Superior temporal gyrus (tissue), 1 donor: Measurements from ENCODE around the gene GRAP.
"Not testable (repeated sequence)": the region's sequence is repeated elsewhere in the genome, so short reads cannot be mapped to it uniquely, and the experiment has no call there.

Experiments used
- DNase-seq: peaks from one replicate; pipeline ENCODE4 v3.0.0-alpha.2; 2016; ENCODE audit errors: extremely low spot score

The GRAP gene

GRCh38 chr17:19042369-19042768, 4.4 kb downstream of the GRAP start:
- not testable (repeated sequence) for DNase-seq

GRCh38 chr17:19041871-19042270, 4.9 kb downstream of the GRAP start:
- DNase-seq = not testable (repeated sequence)

DNA sequence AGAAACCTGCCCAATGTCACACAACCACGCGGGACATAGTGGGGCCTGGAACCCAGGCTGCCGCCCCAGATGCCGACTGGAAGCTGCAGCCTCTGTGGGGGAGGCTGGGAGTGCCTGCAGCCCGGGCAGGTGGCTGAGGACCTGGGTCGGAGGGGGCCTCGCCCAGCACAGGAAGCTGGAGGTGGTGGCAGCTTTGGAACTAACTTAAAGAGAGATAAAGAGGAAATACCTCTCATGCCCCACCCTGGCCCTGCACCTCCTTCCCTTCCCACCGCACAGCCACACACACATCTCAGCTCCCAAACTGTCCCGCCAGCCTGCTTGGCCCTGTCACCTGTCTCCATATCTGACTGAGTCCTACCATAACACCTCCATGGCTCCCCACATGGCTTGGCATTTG, 6.4 kb downstream of the GRAP start:
- DNase-seq = not testable (repeated sequence)

GRCh38 chr17:19038730-19039129, 8.0 kb downstream of the GRAP start:
- DNase-seq = not testable (repeated sequence)

DNA sequence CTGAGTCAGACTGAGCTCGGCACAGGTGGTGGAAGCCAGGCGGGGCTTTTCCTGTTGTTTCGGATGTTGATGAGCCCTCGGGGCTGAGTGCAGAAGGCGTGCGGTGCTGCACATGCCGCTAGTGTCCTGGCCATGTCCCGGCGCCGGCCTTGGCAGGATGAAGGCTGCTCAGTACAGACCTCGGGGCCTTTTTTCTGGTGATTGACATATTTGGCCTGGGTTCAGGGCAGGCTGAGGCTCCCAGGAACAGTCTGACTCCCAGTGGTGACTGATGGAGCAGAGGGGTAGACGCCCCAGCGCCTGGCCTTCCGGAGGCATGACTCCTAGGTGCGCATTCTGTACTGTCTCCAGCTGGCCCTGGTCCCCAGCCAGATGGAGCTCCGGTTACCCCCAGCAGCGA, 8.8 kb downstream of the GRAP start:
- DNase-seq = not testable (repeated sequence)

- not testable (repeated sequence) for DNase-seq
Observed at GRCh38 chr17:19037547-19037946, 9.2 kb downstream of the GRAP start.

DNA sequence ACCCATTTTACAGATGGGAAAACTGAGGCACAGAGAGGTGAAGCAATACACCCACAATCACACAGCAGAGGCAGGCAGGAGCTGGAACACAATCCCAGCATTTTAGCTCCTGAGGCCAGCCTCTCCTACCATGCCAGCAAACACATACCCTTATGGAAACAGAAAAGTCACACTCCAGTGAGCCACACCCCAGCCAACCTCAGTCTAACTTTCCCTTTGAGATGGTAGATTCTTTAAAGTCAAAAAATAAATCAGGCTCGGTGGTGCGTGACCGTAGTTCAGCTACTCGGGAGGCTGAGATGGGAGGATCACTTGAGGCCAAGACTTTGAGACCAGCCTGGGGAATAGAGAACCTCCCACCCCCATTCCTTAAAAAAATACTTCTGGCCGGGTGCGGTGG, 10.6 kb downstream of the GRAP start:
- DNase-seq = not testable (repeated sequence)

GRCh38 chr17:19032377-19032988, 14.3 kb downstream of the GRAP start:
- not testable (repeated sequence) for DNase-seq

DNA sequence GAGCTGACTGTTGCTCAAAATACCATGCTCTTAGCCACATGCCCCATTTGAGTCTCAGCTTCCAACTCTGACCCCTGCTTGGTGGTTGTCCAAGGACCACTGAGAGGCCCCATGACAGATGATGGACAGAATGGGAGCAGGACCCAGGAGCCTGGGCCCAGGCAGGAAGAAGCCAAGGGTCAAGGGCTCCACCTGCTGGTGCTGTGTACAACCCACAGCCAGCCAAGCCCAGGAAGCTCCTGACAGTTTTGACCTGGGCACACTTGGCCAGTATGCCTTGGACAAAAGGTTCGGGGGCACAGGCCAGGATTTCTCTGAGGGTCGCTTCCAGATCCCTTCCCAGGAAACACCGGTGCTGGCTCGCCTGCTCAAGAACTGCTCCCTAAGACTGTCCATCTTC, 15.0 kb downstream of the GRAP start:
- not testable (repeated sequence) for DNase-seq

DNA sequence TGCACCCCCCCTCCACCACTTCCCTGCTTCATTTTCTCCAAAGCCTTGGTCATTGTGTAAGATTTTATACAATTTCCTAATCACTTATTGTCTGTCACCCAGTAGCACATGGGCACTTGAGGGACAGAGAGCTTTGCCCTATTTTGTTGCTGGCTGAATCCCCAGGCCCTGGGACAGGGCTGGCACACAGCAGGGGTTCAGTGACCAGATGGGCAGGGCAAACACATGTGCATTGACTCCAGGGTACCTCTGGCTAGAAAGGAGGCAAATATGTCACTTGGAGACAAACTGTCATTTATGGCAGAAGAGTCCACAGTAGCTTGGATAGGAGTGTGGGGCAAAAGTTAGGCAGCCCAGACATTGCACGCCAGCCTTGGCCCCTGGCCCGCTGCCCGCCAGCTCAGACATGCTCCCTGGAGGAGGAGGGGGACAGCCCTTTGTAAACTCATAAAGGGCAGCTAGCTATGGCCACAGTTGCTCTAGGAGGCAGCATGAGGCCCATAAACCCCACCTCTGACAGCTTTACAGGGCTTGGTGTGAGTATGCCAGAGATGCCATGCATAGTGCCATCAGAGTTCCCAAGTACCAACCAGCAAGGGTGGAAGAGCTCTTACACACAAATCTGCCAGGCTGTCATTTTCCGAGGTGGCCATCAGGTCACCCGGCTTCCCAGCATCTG, 15.8 kb downstream of the GRAP start:
- not testable (repeated sequence) for DNase-seq

- DNase-seq = not testable (repeated sequence)
Observed at GRCh38 chr17:19029740-19030139, 17.0 kb downstream of the GRAP start.

GRCh38 chr17:19028671-19029070, 18.1 kb downstream of the GRAP start:
- DNase-seq = not testable (repeated sequence)

GRCh38 chr17:19024101-19025078, 22.4 kb downstream of the GRAP start:
- no peak for DNase-seq

DNA sequence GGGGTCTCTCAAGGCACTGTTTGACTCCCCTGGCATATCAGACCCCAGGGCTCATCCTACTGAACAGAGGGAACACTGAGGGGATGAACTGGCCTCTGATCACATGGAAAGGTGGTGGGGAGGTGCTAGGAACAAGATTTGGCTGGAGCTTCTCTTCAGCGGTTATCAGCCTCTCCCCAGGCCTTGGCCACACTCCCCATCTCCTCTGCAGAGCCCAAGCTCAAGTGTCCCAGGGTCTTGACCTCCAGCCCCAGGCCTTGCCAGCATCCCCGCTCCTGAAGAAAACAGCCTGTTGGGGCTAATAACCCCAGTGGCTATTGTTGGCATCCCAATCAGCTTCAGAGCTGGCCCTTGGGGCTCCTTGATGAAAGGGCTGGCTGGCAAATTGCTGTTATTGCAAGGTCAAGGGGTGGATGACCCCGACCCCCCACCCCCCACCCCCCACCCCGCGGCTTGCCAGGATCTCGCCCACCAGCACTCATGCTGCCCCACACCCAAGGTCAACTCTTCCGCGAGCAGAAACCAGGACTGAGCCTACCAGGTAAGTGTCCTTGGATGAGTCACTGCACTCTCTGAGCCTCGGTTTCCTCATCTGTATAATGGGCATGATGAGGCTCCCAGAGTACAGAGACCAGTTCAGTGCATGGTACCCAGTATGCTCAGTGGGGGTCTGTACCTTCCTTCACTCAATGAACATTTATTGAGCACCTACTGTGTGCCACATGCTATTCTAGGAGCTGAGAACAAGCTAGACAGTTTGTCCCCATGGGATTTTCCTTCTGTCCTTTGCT, 23.4 kb downstream of the GRAP start:
- no peak for DNase-seq

GRCh38 chr17:19022747-19023146, 24.0 kb downstream of the GRAP start:
- no peak for DNase-seq

DNA sequence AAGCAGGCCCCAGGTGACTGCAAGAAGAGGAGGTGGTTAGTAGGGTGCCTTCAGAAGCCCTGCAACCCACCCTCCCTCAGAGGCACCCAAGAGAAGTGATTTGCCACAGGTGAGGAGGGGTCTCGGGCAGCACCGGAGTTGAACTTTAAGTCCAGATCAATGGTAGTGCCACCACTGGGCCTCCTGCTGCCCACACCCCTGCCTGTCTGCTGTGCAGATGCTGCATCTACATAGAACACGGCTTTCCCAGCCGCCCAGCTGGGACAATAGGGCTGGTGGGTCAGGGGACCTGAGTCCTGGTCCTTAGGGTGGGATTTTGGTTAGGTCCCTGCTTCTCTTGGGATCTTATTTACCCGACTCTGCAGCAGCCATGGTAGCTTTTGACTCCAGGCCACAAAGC, 24.6 kb downstream of the GRAP start:
- DNase-seq = no peak

DNA sequence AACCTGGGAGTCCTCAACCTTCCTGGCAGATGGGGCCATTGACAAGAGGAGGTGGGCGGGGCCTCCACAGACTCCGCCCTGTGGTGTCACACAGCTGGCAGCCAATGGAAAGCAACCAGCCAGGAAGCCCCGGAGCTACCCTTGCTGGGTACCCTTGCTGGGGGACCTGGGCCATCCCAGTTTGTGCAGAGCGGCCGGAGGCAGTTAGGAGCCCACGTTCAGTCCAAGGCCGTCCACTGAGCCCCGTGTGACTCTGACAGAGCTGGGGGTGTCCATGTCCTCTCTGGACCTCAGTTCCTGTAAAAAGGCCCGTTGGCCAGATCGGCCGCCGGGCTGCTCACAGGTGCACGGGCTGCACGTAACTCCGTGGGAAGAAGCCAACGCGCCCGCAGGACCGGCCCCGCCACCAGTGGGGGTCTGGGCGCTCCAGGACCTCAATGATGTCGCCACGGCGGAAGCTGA, 25.1 kb downstream of the GRAP start:
- no peak for DNase-seq

DNA sequence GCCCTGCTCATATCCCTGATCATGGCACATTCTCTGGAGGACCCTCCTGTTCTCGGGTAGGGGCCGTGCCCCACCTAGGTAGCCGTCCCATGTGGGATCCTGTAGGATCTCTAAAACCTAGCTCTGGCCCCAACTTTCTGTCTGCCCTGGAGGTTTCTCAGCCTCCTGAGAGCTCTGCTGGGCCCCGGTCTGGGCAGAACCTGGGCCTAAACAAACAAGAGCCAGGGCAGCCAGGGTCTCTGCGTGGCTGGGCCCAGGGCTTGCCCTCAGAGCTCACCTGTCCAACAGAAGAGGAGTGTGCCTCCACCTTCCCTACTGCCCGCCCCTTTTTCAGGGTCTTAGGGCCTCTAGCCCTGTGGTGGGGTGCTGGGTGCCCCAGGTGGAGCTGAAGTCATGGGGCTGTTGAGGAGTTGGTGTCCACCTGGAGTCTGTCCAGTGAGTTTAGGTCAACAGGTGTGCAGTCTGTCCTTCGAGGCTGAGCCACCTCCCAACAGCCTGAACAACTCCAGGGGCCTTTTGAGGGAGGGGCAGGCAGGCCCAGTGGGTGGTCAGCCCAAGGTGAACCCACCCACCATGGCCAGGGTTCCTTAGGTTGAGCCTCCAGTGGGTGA, 25.6 kb downstream of the GRAP start:
- not testable (repeated sequence) for DNase-seq

DNA sequence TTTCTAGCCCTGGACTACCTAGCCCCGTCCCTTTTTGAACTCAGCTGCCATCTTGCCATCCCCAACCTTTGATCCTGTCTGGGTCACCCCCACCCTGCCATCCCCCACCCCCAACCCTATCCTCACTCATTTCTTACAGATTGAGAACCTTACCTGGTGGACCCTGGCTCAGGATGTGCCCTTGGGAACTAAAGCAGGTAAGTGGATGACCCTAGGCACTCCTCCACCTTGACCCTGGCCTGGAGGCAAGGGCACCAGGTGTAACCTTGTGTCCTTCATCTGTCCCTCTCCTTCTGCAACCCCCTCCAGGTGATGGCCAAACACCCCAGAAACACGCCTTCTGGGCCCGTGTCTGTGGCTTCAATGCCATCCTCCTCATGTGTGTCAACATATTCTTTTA, 26.7 kb downstream of the GRAP start:
- DNase-seq = no peak

GRCh38 chr17:19019041-19019941, 27.5 kb downstream of the GRAP start:
- DNase-seq = no peak
